Measurements from ENCODE around the gene AOAH.
A peak's percentile ranks its signal among the peaks of the same experiment; 100 is the strongest.
"Not testable (repeated sequence)": the region's sequence is repeated elsewhere in the genome, so short reads cannot be mapped to it uniquely, and the experiment has no call there.

AOAH gene

DNA sequence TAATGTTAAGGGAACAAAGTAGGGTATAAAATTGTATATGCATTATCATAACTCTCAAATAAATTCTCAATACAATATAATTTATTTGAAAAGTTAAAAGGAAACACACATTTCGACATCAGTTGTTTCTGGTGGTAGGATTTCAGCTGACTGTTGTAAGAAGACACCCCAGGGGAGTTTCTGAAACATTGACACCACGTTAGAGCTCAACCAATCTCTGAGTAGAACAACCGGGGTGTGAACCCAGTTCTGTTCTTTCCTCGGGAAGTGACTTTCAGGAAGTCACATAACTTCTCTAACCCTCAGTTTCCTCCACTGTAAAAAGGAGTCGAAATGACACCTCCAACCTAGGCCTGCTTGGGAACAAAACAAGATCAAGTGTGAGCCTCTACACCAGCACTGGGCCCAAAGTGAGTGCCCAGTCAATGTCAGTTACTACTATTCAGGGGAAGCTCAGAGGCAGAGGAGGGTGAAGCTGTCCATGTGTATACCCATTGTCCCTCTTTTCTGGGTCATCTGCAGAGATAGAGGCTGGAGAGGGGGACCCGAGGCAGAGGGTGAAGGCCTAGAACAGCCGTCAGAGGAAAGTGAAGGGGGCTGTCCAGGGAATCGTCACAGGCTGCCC is 67.1 kb downstream of the AOAH start:
- DNase-seq (ENCODE audit: low read depth) = no peak

DNA sequence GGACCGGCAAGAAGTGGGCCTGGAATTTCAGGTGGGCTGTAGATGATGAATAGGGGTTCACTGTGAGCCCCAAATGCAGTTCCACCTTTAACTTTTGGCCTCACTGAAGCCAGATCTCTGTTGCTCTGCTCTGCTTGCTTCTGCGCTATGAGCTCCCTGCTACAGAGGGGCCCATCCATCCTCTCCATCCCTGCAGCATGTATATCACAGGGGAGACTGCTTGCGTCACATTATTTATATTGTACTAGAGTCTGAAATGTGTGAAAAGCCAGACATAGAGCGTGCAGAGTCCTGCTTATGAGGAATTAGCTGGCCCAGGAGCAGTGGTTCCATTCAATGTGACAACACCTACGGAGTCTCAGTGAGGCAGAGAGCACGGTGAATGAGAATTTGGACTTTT is 69.9 kb downstream of the AOAH start:
- DNase-seq (ENCODE audit: low read depth) = no peak

DNA sequence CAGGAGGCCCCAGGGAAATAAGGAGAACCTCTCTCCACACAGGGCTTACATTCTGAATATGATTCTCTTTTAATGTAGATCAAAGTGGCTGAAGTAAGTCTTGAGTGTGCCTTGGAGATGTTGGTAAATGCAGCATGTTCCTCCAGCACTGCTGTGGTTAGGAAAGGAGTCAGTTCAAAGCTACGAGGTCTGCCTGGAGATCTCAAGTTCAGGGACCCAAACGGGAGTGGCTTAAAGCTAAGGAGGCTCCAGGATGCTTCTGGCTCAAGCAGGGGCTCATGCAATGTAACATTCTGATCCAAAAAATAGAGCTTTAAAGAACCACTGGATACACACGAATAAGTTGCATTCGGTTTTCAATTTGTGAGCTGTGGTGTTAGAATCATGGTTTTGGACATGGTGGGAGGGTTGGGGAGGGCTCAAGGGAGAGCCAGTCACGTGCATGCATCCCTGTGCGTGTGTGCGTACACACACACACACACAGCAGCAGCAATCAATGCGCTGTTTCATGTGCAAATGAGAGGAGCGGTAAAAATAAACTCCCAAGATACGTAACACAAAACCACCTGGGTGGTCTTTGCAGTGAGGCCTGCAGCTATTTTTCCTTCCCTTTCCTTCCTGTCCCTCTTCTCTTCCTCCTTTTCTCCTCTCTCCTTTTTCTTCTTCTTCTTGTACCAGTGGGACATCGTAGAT is 70.5 kb downstream of the AOAH start:
- DNase-seq (ENCODE audit: low read depth) = no peak

DNA sequence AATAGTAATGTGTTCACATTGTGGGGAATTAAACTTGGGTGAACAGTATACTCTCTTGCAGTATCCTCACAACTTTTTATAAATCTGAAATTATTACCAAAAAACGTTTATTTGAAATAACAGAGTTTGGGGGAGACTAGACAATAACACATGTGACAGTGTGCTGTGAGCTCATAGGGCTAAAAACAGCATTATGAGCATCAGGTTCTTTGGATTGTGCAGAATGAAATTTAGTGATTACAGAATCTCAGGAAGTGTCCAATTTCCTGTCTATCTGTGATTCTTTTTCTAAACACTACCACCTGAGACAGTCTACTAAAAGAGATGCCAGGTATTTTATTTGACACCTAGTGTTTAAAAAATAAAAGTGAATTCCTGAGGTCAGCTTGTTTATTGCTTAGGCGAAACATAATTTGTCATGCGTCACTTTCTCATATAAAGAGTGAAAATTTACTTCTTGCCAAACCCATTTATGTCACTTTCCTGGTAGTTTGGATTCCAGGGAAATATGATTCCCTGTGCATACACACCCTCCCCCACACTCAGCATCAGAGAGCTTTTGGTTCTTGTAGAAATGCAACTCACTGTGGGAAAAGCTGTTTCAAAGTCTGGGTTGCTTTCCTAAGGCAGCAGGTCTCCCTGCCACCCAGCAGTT is 71.2 kb downstream of the AOAH start:
- peak; percentile 75 for DNase-seq (ENCODE audit: low read depth)

DNA sequence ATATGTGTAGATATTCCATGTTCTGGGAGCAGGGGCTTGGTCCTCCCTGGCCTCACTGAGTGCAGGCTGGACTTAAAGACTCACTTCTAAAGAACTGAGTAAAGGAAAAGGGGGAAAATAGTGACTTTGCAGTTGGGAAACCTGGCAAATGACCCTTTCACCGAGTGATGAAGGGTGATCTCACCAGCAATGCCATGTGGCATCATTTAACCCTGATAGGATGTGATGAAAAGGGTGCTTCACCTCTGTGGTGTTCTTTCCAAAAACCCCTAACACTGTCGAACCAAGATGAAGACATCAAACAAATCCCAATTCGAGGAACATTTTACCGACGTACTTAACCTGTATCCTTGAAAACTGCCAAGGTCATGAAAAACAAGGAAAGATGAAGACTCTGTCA is 71.9 kb downstream of the AOAH start:
- DNase-seq (ENCODE audit: low read depth) = no peak

DNA sequence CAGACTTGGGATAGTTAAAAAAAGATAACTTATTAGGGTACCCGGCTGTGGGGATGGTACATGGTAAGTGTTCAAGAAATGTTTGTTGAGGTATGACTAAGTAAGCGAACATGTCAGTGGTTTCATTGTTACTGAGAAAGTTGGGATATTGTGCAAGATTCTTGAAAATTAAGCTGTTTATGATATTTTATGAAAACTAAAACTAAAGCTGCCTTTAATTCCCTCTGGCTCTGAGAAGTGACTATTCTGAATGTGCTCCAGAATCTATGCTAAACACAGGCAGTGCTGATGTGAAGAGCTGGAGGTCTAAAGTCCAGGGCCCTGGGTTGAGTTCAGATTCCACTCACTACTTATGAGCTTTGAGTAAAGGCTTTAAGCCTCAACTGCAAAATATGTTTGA is 72.9 kb downstream of the AOAH start:
- DNase-seq (ENCODE audit: low read depth) = peak; percentile 94

DNA sequence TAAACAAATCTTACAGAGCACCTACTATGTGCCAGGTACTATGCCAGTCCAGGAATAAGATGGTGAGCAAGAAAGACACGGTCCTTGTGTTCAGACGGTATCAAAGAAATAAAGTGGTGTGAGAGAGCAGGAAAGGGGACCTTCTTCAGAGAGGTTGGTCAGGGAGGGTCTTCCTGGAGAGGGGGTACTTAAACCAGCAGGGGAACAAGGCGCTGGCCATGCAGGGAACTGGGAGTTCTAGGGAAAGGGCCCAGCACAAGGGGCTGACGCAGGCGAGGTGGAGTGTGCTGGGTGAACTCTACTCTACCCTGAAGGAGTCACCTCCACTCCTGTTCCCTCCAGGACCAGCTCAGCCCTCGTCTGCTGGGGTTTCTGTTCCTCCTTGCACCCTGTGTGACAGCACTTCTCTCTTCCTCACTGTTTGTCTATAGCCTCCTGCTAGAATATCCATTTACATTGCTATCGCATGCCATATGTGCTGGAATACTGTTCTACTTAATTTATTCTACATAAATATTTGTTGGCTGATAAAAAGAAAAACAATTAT is 73.5 kb downstream of the AOAH start:
- DNase-seq (ENCODE audit: low read depth) = no peak

DNA sequence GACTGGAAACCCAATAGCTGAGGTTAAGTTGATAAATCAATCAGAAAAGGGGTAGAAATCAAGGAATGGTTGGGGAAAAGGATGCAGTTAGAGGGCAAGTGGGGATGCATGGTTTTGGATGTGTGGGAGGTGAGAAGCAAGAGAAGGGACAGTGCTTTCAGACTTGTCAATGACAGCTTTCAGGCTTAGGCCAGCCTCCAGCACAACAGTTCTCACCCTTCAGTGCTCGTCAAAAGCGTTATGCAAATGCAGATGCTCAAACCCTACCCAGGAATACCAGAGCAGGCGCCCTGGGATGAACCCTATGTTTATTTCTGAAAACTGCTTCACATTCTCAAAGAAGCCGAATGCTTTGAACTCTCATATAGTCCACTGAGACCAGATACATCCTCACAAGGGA is 74.0 kb downstream of the AOAH start:
- no peak for DNase-seq (ENCODE audit: low read depth)

DNA sequence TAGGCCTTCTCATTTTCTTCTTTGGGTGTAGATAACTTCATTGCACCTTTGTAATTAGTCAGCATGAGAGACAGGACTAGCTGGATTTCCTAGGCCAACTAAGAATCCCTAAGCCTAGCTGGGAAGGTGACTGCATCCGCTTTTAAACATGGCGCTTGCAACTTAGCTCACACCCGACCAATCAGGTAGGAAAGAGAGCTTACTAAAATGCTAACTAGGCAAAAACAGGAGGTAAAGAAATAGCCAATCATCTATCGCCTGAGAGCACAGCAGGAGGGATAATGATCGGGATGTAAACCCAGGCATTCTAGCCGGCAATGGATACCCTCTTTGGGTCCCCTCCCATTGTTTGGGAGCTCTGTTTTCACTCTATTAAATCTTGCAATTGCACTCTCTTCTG is 75.0 kb downstream of the AOAH start:
- DNase-seq (ENCODE audit: low read depth) = not testable (repeated sequence)

DNA sequence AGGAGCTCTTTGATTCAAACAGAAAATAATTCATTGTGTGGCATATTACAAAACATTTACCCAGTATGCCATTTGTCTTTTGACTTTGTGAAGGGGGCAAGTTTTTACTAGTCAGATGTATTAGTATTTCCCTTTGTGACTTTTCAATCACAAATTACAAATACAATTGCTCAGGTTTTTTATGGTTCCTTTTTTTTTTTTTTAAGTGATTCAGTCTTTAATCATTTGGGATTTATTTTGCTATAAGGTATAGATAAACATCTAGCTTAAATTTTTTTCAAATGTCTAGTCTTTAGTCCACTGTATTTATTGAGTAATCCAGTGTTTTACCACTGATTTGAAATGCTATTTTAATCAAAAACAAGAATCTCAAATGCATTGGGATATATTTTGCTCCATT is 75.9 kb downstream of the AOAH start:
- DNase-seq (ENCODE audit: low read depth) = no peak

DNA sequence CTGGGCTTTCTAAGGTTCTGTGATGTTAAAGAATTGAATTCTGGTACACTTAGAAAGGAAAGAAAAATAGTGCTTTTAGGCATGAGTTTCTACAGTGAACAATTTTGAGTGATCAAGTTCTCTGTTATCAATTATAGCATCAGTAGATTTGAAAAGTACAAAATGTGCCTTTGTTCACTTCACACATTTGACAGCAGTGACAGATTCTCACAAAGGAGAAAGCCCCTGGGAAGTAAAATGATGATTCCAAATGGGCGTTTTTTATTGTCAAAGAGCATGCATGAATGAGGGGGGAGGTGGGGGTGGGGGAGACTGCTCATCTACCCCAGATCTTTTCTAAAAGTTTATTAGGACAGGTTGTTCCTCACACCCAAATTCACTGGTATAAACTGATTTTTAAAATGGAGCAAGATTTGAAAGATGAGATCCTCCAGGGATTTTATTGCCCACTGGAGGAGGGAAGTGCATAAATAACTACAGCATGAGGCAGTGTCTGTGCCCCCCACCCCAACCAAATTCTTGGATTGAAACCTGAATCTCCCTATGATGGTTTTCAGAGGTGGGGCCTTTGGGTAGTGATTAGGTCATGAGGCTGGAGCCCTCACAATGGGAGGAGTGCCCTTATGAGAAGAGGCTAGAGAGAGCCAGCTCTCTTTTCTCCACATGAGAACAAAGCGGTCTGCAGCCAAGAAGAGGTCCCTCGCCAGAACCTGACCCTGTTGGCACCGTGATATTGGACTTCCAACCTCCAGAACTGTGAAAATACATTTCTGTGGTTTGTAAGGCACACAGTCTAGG is 79.5 kb downstream of the AOAH start:
- no peak for DNase-seq (ENCODE audit: low read depth)

DNA sequence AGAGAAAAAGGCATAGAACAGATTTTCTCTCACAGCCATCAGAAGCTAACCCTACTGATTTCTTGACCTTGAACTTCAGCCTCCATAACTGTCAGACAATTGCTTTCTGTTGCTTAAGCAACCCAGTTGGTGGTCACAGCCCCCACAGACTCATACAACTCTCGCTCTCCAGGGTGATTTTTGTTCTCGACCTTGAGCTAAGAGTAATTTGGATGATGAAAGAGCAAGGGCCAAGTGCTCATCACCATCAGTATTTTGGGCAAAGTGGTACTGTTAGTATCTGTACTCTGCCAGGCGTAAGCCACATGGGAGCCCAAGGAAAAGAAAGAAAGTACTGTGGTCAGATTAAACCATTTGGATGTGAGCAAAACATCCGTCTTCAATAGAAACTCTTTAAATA is 81.9 kb downstream of the AOAH start:
- DNase-seq (ENCODE audit: low read depth) = no peak

DNA sequence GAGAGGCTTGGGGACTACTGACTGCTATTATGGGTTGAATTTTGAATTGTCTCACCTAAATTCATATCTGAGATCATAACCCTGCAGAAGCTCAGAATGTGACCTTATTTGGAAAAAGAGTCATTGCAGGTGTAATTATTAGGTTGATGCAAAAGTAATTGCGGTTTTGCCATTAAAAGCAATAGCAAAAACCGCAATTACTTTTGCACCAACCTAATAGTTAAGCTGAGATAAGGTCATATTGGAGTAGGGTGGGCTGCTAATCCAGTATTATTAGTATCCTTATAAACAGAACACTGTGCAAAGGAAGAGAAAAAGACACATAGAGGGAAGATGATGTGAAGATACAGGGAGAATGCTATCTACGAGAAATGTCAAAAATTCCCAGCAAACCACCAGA is 82.3 kb downstream of the AOAH start:
- no peak for DNase-seq (ENCODE audit: low read depth)

DNA sequence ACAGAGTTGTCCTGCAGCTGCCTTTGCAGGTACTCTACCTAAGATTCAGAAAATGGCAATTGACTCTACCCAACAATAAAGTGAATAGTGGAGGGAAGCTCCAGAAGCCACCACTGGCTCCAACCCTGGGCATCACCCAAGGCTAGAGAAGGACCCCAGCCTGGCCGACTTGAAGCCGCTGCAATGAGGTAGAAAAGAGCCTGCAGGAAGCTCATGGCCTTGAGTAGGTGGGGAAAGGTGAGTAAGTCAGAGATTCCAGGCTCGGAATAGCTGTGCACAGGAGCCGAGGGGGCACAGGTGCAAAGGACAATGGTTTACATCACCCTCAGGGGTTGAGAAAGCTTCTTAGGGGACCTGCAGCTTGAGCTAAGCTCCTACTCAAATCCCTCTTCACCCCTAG is 83.6 kb downstream of the AOAH start:
- DNase-seq (ENCODE audit: low read depth) = no peak

DNA sequence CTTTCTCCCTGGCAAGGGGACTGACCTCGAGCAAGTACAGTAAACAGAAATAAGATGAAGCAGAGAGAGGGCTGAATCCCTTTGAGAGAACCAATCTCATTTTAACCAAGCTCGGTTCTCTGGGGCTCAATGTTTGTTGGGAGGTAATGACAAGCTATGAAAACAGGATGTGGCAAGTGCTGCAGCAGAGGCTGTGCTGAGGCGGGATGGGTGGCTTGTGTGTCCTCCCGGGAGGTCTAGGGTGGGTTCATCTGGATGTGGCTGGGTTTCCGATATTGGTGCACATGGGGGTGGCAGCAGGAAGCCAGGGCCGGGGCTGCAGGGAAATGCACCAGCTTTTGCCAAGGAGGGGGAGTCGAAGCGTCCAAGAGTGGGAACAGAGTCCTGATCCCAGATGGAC is 84.5 kb downstream of the AOAH start:
- no peak for DNase-seq (ENCODE audit: low read depth)

DNA sequence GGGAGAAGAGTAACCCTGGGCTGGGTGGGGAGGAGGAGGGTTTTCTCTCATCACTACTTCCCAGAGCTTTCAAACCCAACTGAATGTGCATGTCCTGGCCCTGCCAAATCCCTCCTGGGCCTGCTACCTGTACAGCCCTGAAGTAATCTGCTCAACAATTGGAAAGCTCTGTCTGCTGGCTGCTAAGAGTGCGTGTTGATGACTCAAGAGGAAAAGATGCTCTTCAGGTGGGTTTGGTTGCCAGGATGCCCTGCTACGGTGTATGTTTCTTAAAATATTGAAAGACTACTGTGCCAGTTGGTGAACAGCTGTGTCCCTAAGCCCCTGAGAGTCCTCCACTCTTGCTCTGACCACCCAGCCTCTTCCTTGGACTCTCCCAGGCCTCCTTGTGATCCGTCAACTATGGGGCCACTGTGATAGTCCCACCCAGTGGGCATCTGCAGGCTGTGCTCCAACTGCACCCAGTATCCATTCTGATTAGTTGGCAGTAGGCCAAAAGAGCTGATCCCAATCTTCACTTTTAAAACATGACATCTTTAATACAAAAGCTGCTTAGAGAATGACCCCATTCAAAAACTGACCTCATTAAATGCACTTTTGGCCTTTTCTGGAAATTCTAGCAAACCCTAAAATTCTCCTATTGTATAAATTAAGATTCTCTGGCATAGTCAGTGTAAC is 85.6 kb downstream of the AOAH start:
- DNase-seq (ENCODE audit: low read depth) = no peak

DNA sequence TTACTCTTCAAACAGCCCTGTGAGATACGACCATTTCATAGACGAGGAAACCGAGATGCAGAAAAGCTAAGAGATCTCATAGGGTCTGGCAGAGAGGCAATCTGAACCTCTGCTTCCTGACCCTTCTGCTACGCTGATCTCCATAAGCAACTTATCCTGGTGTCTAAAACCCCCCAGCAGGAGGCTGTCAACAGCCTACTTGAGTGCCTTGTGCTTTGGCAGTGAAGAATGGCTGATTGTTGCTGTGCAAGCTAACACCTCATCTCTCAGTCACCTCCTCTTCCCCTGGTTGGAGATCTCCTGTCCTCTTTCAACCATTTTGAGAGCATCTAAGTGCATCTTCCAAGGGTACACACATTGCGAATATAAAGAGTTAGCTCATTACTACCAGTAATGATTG is 86.2 kb downstream of the AOAH start:
- no peak for DNase-seq (ENCODE audit: low read depth)

DNA sequence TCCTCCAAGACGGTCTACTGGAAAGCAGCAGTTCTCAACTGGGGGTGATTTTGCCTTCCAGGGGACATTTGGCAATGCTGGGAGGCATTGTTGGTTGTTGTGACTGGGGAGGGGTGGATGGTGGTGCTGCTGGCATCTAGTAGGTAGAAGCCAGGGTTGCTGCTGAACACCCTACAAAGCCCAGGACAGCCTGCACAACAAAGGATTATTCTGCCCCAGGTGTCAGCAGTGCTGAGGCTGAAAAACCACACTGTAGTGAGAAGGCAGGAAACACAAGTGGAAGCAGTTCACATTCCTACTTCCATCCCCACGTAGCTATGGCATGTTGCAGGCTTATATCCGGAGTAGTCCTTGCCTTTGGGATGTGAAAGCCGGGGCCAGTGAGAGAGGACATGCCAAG is 86.9 kb downstream of the AOAH start:
- no peak for DNase-seq (ENCODE audit: low read depth)

DNA sequence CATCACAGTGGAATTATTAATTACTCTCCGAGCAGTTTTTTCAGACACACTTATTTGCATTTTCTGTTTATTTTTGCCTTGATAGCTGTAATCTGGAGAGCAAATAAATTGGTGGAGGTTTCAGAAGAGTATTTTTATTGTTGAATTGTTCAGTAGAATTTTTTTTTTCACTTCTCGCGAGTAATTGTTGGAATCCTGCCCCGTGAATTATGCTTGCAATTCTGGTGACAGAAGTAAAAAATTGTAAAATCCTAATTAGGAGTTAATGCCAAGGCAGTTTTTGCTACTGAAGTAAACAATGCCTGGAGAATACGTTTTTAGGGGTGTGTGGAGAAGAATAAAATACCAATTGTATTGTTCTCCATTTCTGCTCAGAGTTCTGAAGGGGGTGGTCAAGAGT is 88.2 kb downstream of the AOAH start:
- DNase-seq (ENCODE audit: low read depth) = no peak

DNA sequence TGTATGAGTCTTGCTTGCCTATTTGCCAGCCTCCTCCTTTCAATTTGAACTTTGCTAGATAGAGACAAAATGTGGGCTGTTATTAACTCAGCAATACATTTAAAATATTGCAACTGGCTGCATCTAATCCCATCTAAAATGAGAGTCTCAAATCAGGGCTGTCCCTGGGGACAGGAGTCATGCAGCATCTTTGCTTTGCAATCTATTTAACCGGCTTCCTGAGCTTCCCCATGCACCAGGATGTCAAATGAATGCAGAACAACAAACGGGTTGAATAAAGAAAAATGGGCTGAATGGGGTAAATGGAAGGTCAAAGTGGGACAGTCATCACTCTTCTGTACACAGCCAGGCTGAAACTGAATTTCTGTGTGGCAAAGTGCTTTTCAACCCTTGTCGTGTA is 89.2 kb downstream of the AOAH start:
- no peak for DNase-seq (ENCODE audit: low read depth)

DNA sequence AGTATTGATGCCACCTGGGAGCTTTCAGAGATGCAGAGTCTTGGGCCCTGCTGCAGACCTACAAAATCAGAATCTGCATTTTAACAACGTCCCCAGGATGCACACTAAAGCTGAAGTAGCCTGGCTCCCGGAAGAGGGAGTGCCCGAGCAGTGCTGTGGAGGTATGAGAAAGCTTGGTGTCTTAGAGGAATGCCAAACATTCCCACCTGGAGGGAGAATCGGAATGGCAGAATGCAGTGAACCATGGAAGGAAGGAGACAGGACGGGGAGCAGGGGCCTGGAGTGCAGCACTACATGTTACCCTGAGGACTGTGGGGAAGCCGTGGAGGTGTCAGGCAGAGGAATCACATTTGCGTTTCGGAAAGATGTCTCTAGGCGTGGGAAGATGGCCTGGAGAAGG is 90.9 kb downstream of the AOAH start:
- no peak for DNase-seq (ENCODE audit: low read depth)

DNA sequence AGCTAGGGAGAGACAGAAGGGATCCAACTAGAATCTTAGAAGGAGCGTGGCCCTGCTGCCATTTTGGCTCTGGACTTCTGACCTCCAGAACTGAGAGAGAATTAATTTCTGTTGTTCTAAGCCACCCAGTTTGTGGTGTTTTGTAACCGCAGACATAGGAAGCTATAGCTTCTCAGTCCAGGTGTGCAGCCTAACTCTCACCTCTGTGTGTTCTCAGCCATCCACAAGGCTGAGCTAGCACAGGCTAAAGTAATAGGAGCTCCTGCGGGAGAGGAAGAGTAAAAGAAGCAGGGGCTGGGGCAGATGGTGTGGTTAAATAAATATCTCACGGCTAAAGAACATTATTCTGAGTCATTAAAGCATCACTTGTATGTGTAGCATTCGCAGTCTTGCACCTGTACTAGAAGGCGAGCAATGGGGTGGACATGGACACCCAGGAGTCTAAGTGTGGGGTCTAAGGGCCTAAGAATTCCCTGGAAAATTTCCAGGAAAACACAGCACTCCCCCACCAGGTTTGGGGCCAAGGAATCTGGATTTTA is 94.1 kb downstream of the AOAH start:
- DNase-seq (ENCODE audit: low read depth) = no peak
